ENCODE measurements around the gene SCFD2.

DNA sequence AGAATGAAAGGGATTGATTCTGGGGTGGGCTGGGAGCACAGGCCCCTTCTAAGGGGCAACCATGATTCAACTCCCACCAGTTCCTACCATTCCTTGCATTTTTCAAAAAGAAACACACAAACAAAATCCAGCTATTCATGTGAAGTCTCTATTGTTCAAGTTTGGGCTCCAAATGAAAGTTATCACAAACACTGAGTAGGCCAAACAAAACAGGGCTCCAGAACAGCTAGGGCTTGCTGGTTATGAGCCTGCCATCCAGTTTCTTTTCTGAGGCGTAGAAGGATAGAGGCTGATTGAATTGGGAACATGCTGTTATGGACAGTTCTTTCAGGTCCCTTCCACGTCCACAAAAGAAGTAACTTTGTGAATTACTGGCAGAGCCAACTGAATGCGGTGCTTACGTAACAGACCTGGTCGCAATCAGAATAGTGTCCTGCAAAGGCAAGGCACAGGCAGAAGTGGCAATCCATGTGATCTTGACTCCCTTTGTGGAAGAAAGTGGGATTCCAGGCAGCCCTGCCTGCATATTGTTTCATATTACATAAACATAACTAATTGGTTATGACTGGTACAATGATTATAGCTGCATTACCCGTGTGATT lies 244.5 kb downstream of the SCFD2 start:
- TF ChIP-seq, protein P1, sequence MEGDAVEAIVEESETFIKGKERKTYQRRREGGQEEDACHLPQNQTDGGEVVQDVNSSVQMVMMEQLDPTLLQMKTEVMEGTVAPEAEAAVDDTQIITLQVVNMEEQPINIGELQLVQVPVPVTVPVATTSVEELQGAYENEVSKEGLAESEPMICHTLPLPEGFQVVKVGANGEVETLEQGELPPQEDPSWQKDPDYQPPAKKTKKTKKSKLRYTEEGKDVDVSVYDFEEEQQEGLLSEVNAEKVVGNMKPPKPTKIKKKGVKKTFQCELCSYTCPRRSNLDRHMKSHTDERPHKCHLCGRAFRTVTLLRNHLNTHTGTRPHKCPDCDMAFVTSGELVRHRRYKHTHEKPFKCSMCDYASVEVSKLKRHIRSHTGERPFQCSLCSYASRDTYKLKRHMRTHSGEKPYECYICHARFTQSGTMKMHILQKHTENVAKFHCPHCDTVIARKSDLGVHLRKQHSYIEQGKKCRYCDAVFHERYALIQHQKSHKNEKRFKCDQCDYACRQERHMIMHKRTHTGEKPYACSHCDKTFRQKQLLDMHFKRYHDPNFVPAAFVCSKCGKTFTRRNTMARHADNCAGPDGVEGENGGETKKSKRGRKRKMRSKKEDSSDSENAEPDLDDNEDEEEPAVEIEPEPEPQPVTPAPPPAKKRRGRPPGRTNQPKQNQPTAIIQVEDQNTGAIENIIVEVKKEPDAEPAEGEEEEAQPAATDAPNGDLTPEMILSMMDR (IDR thresholded peaks at IDR 0.05; ENCODE audit: low read depth, low read length), result no peak
- no peak for TF ChIP-seq EZH2phosphoT487 (IDR thresholded peaks at IDR 0.05; ENCODE audit: low read depth)
